OCI-LY7 (cell line): ENCODE data around the gene HDAC10. TPM values are rescaled to one million over a fixed set of nuclear protein-coding genes. Genes with fewer than 3 reads are reported as not detected.

Source experiments
- BruUV-seq: library from RNA; stranded (reverse); fragments of 400-500 nt; replicated peaks from 2 replicates; lab custom pipeline; 2021; lab: Mats Ljungman, UMichigan
- CTCF ChIA-PET: fragments of 300-600 bp; sonication (Branson Sonifier 250); formaldehyde crosslinking; loops from one replicate; lab custom pipeline; 2022; ENCODE audit warnings: antibody characterized with exemption; ENCODE audit not compliant: unreplicated experiment; lab: Charles Lee
- POLR2A ChIA-PET: fragments of 300-600 bp; sonication (Branson Sonifier 250); formaldehyde crosslinking; loops from one replicate; lab custom pipeline; 2022; ENCODE audit warnings: antibody characterized with exemption; lab: Charles Lee
- DNase-seq: peaks from one replicate; pipeline ENCODE4 v3.0.0-alpha.2; 2015; ENCODE audit warnings: low spot score
- H2AFZ ChIP-seq: fragments of 200-600 bp; sonication (generic), shearing (Covaris generic); 2 replicates; pipeline ENCODE4 v1.6.1; 2014; ENCODE audit warnings: mild to moderate bottlenecking, antibody characterized with exemption, low read length, moderate library complexity
- H3K27ac ChIP-seq: fragments of 200-600 bp; sonication (generic); 2 replicates; pipeline ENCODE4 v1.5.1; 2014; ENCODE audit warnings: mixed run types, low read depth, mild to moderate bottlenecking, moderate library complexity, low read length, inconsistent platforms; ENCODE audit not compliant: poor library complexity, severe bottlenecking
- H3K36me3 ChIP-seq: fragments of 200-600 bp; sonication (generic); 2 replicates; pipeline ENCODE4 v1.6.1; 2014; ENCODE audit warnings: mild to moderate bottlenecking, antibody characterized with exemption, low read length, moderate library complexity, mixed read lengths; ENCODE audit not compliant: insufficient read depth
- H3K4me1 ChIP-seq: fragments of 200-600 bp; sonication (generic); 2 replicates; pipeline ENCODE4 v1.5.1; 2014; ENCODE audit warnings: mild to moderate bottlenecking, low read length; ENCODE audit not compliant: insufficient read depth, poor library complexity, severe bottlenecking
- H3K4me2 ChIP-seq: fragments of 200-600 bp; sonication (generic); 2 replicates; pipeline ENCODE4 v1.6.1; 2014; ENCODE audit warnings: mild to moderate bottlenecking, low read length
- H3K4me3 ChIP-seq: fragments of 200-600 bp; sonication (generic); 2 replicates; pipeline ENCODE4 v1.5.1; 2014; ENCODE audit warnings: mild to moderate bottlenecking, low read depth, low read length; ENCODE audit not compliant: poor library complexity, severe bottlenecking
- H3K79me2 ChIP-seq: fragments of 200-600 bp; sonication (generic); 2 replicates; pipeline ENCODE4 v1.6.1; 2016; ENCODE audit warnings: low read depth, mild to moderate bottlenecking, low read length, moderate library complexity, mixed read lengths; ENCODE audit not compliant: insufficient read depth
- H3K9me2 ChIP-seq: fragments of 200-600 bp; sonication (generic); 2 replicates; pipeline ENCODE4 v1.6.1; 2016; ENCODE audit warnings: mild to moderate bottlenecking, low read length, mixed read lengths; ENCODE audit not compliant: insufficient read depth
- H3K9me3 ChIP-seq: fragments of 200-600 bp; sonication (generic); 2 replicates; pipeline ENCODE4 v1.6.1; 2014; ENCODE audit warnings: mild to moderate bottlenecking, mixed run types, low read length, mixed read lengths
- H4K20me1 ChIP-seq: fragments of 200-600 bp; sonication (generic); 2 replicates; pipeline ENCODE4 v1.6.1; 2014; ENCODE audit warnings: mild to moderate bottlenecking, antibody characterized with exemption, low read length, moderate library complexity, mixed read lengths; ENCODE audit not compliant: insufficient read depth
- EZH2phosphoT487 ChIP-seq: fragments of 200-600 bp; sonication (generic); IDR thresholded peaks from 2 replicates; pipeline ENCODE4 v1.6.1; 2018; ENCODE audit warnings: low read depth, borderline replicate concordance, mild to moderate bottlenecking, mixed run types, antibody characterized with exemption, low read length, moderate library complexity, mixed read lengths
- intact Hi-C: fragments of 100-400 bp; cut with micrococcal nuclease; formaldehyde crosslinking; loops from one replicate; pipeline ENCODE4 v1.10.0; 2022; ENCODE audit not compliant: unreplicated experiment
- total RNA-seq, 2 experiments: library from RNA; depleted of rRNA in 1 of 2; stranded (reverse); fragments of >200 nt in 1 of 2; shearing (Covaris generic) in 1 of 2; gene quantifications; 2 replicates each; pipeline ENCODE4 v1.2.3, GENCODE V29; 2014 to 2022
- TF ChIP-seq, protein P1 (sequence below): fragments of 200-600 bp; sonication (generic); conservative IDR thresholded peaks from 2 replicates; pipeline ENCODE4 v1.5.1; 2014; ENCODE audit warnings: mild to moderate bottlenecking, antibody characterized with exemption, low read length, moderate library complexity, mixed read lengths

HDAC10 gene
- total RNA-seq, 2 experiments from 2014 or later = 49.4 to 74.9 TPM

DNA sequence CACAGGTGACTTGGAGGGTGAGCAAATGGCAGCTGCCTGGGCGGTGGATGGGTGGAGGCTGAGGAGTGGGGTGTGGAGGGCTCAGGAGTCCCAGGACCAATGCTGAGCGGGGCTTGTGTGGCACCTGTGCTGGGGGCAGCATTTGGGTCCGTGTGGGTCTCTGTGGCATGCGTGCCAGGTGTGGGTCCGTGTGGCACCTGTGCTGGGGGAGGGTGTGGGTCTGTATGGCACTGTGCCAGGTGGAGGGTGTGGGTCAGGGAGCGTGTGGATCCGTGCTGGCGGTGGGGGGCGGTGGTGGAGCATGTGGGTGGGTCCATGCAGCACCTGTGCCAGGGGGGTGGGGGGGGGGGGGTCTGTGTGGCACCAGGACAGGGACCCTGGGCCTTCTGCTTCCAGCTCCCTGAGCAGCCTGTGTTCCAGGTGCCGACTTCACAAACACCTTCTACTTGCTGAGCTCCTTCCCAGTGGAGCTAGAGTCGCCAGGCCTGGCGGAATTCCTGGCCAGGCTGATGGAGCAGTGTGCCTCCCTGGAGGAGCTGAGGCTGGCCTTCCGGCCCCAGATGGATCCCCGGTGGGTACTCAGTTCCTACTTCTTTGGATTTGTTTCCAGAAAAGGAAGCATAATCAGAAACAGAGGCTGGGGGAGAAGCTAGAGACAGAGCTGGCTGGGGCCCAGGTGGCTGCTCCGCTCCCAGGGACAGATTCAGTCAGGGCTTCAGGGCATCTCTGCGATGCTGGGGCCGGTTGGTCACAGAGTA lies 35.6 kb downstream of the HDAC10 start:
- no peaks in the 10 kb centered on the region for H4K20me1 ChIP-seq
- POLR2A ChIA-PET = no interaction called here
- intact Hi-C loops = no loop called here

DNA sequence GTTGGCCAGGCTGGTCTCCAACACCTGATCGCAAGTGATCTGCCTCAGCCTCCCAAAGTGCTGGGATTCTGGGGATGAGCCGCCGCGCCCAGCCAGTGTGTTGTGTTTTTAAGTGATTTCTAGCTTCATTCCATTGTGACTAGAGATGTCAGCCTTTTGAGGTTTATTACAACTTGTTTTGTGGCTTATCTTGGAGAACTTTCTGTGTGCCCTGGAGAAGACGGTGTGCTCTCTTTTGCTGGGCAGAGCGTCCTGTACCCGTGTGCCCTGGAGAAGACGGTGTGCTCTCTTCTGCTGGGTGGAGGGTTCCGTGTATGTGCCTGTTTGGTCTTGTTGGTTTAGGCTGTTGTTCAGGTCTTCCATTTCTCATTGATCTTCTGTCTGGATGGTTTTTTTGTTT lies 37.8 kb downstream of the HDAC10 start:
- Histone ChIP-seq H3K79me2 (no peaks in the 10 kb centered on the region), H3K9me2 (no peaks in the 10 kb centered on the region), H3K27ac (no peak overlapping the region), H3K4me1 (no peaks in the 10 kb centered on the region), H3K4me3 (no peak overlapping the region), H4K20me1 (no peaks in the 10 kb centered on the region), H3K9me3 (no peaks in the 10 kb centered on the region), H3K36me3 (peaks cover 90% of the 10 kb centered on the region), H2AFZ (no peak overlapping the region), H3K4me2 (no peak overlapping the region)
- ChIA-PET CTCF (no interaction called here), POLR2A (interaction anchor here (0.6 kb wide), 1 partner anchor 223 kb away, joined by 3 read pairs; no protein-coding TSS in a partner anchor)
- intact Hi-C loops = no loop called here
- no peak for DNase-seq
- TF ChIP-seq EZH2phosphoT487 = no peak
- TF ChIP-seq, protein P1, sequence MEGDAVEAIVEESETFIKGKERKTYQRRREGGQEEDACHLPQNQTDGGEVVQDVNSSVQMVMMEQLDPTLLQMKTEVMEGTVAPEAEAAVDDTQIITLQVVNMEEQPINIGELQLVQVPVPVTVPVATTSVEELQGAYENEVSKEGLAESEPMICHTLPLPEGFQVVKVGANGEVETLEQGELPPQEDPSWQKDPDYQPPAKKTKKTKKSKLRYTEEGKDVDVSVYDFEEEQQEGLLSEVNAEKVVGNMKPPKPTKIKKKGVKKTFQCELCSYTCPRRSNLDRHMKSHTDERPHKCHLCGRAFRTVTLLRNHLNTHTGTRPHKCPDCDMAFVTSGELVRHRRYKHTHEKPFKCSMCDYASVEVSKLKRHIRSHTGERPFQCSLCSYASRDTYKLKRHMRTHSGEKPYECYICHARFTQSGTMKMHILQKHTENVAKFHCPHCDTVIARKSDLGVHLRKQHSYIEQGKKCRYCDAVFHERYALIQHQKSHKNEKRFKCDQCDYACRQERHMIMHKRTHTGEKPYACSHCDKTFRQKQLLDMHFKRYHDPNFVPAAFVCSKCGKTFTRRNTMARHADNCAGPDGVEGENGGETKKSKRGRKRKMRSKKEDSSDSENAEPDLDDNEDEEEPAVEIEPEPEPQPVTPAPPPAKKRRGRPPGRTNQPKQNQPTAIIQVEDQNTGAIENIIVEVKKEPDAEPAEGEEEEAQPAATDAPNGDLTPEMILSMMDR = no peak
- BruUV-seq = no TSS peak

More for the DNA sequence above, 35.6 kb downstream of the HDAC10 start:
- Histone ChIP-seq H3K9me2 (no peaks in the 10 kb centered on the region), H3K36me3 (peaks cover 96% of the 10 kb centered on the region), H3K79me2 (no peaks in the 10 kb centered on the region), H3K27ac (no peak overlapping the region), H3K4me1 (no peaks in the 10 kb centered on the region), H2AFZ (no peak overlapping the region), H3K4me2 (no peak overlapping the region), H3K4me3 (no peak overlapping the region), H3K9me3 (no peaks in the 10 kb centered on the region)
- CTCF ChIA-PET = no interaction called here
- no peak for TF ChIP-seq EZH2phosphoT487
- TF ChIP-seq, protein P1 = no peak
- DNase-seq = no peak
- BruUV-seq = no TSS peak

DNA sequence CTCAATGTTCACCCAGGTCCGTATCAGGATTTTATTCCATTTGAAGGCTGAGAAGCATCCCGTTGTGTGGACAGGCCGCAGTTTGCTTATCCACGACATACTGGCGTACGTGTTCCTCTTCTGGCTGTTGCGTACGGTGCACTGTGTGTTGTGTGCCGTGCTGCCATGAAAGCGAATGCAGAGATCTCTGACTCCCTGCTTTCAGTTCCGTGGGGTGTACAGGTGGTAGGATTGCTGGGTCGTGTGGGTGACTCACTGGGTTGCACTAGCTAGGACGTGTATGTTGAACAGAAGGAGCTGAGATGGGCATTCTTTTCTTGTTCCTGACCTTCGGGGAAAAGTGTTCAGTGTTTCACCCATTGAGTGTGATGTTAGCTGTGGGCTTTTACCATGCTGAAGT lies 39.9 kb downstream of the HDAC10 start:
- no peak for TF ChIP-seq EZH2phosphoT487
- TF ChIP-seq, protein P1 = no peak
- Histone ChIP-seq H3K9me3 (no peaks in the 10 kb centered on the region), H2AFZ (no peak overlapping the region), H3K4me3 (no peak overlapping the region), H3K9me2 (no peaks in the 10 kb centered on the region), H3K4me2 (no peak overlapping the region), H3K27ac (no peak overlapping the region), H4K20me1 (no peaks in the 10 kb centered on the region), H3K79me2 (no peaks in the 10 kb centered on the region), H3K36me3 (peaks cover 88% of the 10 kb centered on the region), H3K4me1 (peaks cover 14% of the 10 kb centered on the region)
- no TSS peak for BruUV-seq
- ChIA-PET POLR2A (no interaction called here), CTCF (no interaction called here)
- intact Hi-C loops = no loop called here
- no peak for DNase-seq
